SK-N-SH (cell line): Measurements from ENCODE around the gene RNF214. TPM values are rescaled to one million over a fixed set of nuclear protein-coding genes. Genes with fewer than 3 reads are reported as not detected.

Source experiments
- CTCF ChIA-PET: fragments of 300-600, 350-600 bp; formaldehyde crosslinking; extraction: SDS; loops from one replicate; lab custom pipeline; 2021; lab: Yijun Ruan, JAX
- POLR2A ChIA-PET: fragments of 350-600 bp; sonication (Branson Sonifier 250); formaldehyde crosslinking; extraction: SDS; loops from one replicate; lab custom pipeline; 2020; ENCODE audit warnings: antibody characterized with exemption, inconsistent platforms; lab: Yijun Ruan, JAX
- DNase-seq: peaks from one replicate; pipeline ENCODE4 v3.0.0; 2012
- H2AFZ ChIP-seq: fragments of 200-600 bp; sonication (generic); 2 replicates; pipeline ENCODE4 v1.8.1; 2016; ENCODE audit warnings: antibody characterized with exemption, mild to moderate bottlenecking, low read depth
- H3F3A ChIP-seq: fragments of 200-600 bp; sonication (generic); replicated peaks from 2 replicates; pipeline ENCODE3; 2016; ENCODE audit warnings: antibody characterized with exemption, mild to moderate bottlenecking; ENCODE audit not compliant: insufficient read depth
- H3K27ac ChIP-seq, 2 experiments: fragments of 200-500 bp in 1 of 2; fragments of 200-600 bp in 1 of 2; sonication (Bioruptor generic) in 1 of 2; sonication (generic), shearing (Covaris generic) in 1 of 2; 2 replicates each; pipeline versions ENCODE4 v1.5.1 to v1.6.1; 2014 to 2016; ENCODE audit warnings: low read depth in 2 of 2, inconsistent platforms in 1 of 2, low read length in 1 of 2, mild to moderate bottlenecking in 1 of 2, mixed read lengths in 1 of 2
- H3K27me3 ChIP-seq: fragments of 200-600 bp; sonication (generic), shearing (Covaris generic); 2 replicates; pipeline ENCODE4 v1.6.1; 2016; ENCODE audit warnings: mixed run types; ENCODE audit not compliant: insufficient read depth
- H3K36me3 ChIP-seq, 2 experiments: fragments of 200-500 bp in 1 of 2; fragments of 200-600 bp in 1 of 2; sonication (Bioruptor generic) in 1 of 2; sonication (generic) in 1 of 2; replicated peaks in 1 of 2; 2 replicates each; pipeline versions ENCODE3 to v1.5.1; 2014 to 2016; ENCODE audit warnings: low read length in 1 of 2, mild to moderate bottlenecking in 1 of 2; ENCODE audit not compliant: insufficient read depth in 2 of 2, control insufficient read depth in 1 of 2
- H3K4me1 ChIP-seq, 2 experiments: fragments of 200-500 bp in 1 of 2; fragments of 200-600 bp in 1 of 2; sonication (Bioruptor generic) in 1 of 2; sonication (generic), shearing (Covaris generic) in 1 of 2; 2 replicates each; pipeline versions ENCODE4 v1.5.1 to v1.6.1; 2014 to 2016; ENCODE audit warnings: low read depth in 1 of 2, low read length in 1 of 2, mixed run types in 1 of 2; ENCODE audit not compliant: insufficient read depth in 2 of 2, control insufficient read depth in 1 of 2
- H3K4me2 ChIP-seq: fragments of 200-600 bp; sonication (generic), shearing (Covaris generic); 2 replicates; pipeline ENCODE4 v1.6.1; 2017; ENCODE audit warnings: mixed run types
- H3K4me3 ChIP-seq, 2 experiments: fragments of 200-500 bp in 1 of 2; fragments of 200-600 bp in 1 of 2; sonication (Bioruptor generic) in 1 of 2; sonication (generic), shearing (Covaris generic) in 1 of 2; 2 replicates each; pipeline versions ENCODE4 v1.5.1 to v1.8.1; 2014 to 2016; ENCODE audit warnings: low read depth in 2 of 2, inconsistent platforms in 1 of 2, low read length in 1 of 2, mild to moderate bottlenecking in 1 of 2, mixed read lengths in 1 of 2, moderate library complexity in 1 of 2
- H3K79me2 ChIP-seq: fragments of 200-600 bp; sonication (generic); 2 replicates; pipeline ENCODE4 v1.8.1; 2017; ENCODE audit warnings: mild to moderate bottlenecking; ENCODE audit not compliant: insufficient read depth
- H3K9ac ChIP-seq: fragments of 200-600 bp; sonication (generic); 2 replicates; pipeline ENCODE4 v1.6.1; 2017; ENCODE audit warnings: mixed run types
- H3K9me2 ChIP-seq: fragments of 200-600 bp; sonication (generic); 2 replicates; pipeline ENCODE4 v1.6.1; 2017; ENCODE audit warnings: mixed run types
- H3K9me3 ChIP-seq: fragments of 200-600 bp; sonication (generic); 2 replicates; pipeline ENCODE4 v1.6.1; 2017; ENCODE audit warnings: mixed run types, mild to moderate bottlenecking, moderate library complexity
- H4K20me1 ChIP-seq: fragments of 200-600 bp; sonication (generic); 2 replicates; pipeline ENCODE4 v1.6.1; 2017; ENCODE audit warnings: mild to moderate bottlenecking, mixed run types; ENCODE audit not compliant: insufficient read depth
- CHD2 ChIP-seq: fragments of 150-350 bp; IDR thresholded peaks from 2 replicates; pipeline ENCODE4 v1.6.1; 2018; ENCODE audit warnings: low read length; ENCODE audit not compliant: partially characterized antibody
- ELF1 ChIP-seq: IDR thresholded peaks from 2 replicates; pipeline ENCODE4 v1.4.0; 2012
- EZH2phosphoT487 ChIP-seq: fragments of 200-600 bp; sonication (generic); IDR thresholded peaks from 2 replicates; pipeline ENCODE4 v1.6.1; 2017; ENCODE audit warnings: low read depth, mixed run types, mild to moderate bottlenecking, antibody characterized with exemption, moderate library complexity, borderline replicate concordance
- FOSL2 ChIP-seq: IDR thresholded peaks from 2 replicates; pipeline ENCODE4 v1.4.0; 2012; ENCODE audit warnings: low read depth, mild to moderate bottlenecking, moderate library complexity, borderline replicate concordance
- FOXJ3 ChIP-seq: sonication (generic); formaldehyde crosslinking; IDR thresholded peaks from 2 replicates; pipeline ENCODE4 v1.5.1; 2020; ENCODE audit warnings: mild to moderate bottlenecking, missing genetic modification reagents
- FOXM1 ChIP-seq: IDR thresholded peaks from 2 replicates; pipeline ENCODE4 v1.4.0; 2012; ENCODE audit warnings: low read depth, mild to moderate bottlenecking
- GATA2 ChIP-seq: sonication (generic); formaldehyde crosslinking; IDR thresholded peaks from 2 replicates; pipeline ENCODE4 v1.5.0; 2020; ENCODE audit warnings: mild to moderate bottlenecking, missing genetic modification reagents
- MEF2A ChIP-seq: IDR thresholded peaks from 2 replicates; pipeline ENCODE4 v1.4.0; 2012; ENCODE audit warnings: low read depth, borderline replicate concordance
- NFIC ChIP-seq: IDR thresholded peaks from 2 replicates; pipeline ENCODE4 v1.4.0; 2012; ENCODE audit warnings: borderline replicate concordance
- NRF1 ChIP-seq: IDR thresholded peaks from 2 replicates; pipeline ENCODE4 v1.6.1; 2012; ENCODE audit warnings: low read depth, mild to moderate bottlenecking, low read length
- POLR2AphosphoS5 ChIP-seq: IDR thresholded peaks from 2 replicates; pipeline ENCODE4 v1.6.1; 2012; ENCODE audit warnings: low read depth, low read length
- RAD21 ChIP-seq: IDR thresholded peaks from 2 replicates; pipeline ENCODE4 v1.6.1; 2012; ENCODE audit warnings: mild to moderate bottlenecking, low read length
- RFX5 ChIP-seq: IDR thresholded peaks from 2 replicates; pipeline ENCODE4 v1.6.1; 2012; ENCODE audit warnings: mild to moderate bottlenecking, improper control_type of control experiment, low read length
- SIN3A ChIP-seq: IDR thresholded peaks from 2 replicates; pipeline ENCODE4 v1.6.1; 2012; ENCODE audit warnings: low read depth, mild to moderate bottlenecking, low read length, moderate library complexity, borderline replicate concordance
- YY1 ChIP-seq: IDR thresholded peaks from 2 replicates; pipeline ENCODE4 v1.4.0; 2012; ENCODE audit warnings: low read depth, mild to moderate bottlenecking
- WGBS: methylation state at CpG from one replicate; pipeline ENCODE4 v1.1.6; 2017; ENCODE audit warnings: low lambda C conversion rate; 5-methylcytosine and 5-hydroxymethylcytosine counted together
- polyA plus RNA-seq, 3 experiments: library from polyadenylated mRNA; depleted of rRNA; stranded (reverse); fragments of >200 nt; gene quantifications; 2 replicates each; pipeline ENCODE4 v1.2.3, GENCODE V29; 2012
- TF ChIP-seq, protein P1 (sequence below): IDR thresholded peaks from 2 replicates; pipeline ENCODE4 v1.6.1; 2012; ENCODE audit warnings: mild to moderate bottlenecking, low read depth, low read length, moderate library complexity
- TF ChIP-seq, protein P2 (sequence below): IDR thresholded peaks from 2 replicates; pipeline ENCODE4 v1.4.0; 2012; ENCODE audit warnings: low read depth
- TF ChIP-seq, protein P3 (sequence below): IDR thresholded peaks from 2 replicates; pipeline ENCODE4; 2012

RNF214 gene
- polyA plus RNA-seq, 1 of the 3 experiments (the other 2 are of a cell fraction): 15.4 TPM

DNA sequence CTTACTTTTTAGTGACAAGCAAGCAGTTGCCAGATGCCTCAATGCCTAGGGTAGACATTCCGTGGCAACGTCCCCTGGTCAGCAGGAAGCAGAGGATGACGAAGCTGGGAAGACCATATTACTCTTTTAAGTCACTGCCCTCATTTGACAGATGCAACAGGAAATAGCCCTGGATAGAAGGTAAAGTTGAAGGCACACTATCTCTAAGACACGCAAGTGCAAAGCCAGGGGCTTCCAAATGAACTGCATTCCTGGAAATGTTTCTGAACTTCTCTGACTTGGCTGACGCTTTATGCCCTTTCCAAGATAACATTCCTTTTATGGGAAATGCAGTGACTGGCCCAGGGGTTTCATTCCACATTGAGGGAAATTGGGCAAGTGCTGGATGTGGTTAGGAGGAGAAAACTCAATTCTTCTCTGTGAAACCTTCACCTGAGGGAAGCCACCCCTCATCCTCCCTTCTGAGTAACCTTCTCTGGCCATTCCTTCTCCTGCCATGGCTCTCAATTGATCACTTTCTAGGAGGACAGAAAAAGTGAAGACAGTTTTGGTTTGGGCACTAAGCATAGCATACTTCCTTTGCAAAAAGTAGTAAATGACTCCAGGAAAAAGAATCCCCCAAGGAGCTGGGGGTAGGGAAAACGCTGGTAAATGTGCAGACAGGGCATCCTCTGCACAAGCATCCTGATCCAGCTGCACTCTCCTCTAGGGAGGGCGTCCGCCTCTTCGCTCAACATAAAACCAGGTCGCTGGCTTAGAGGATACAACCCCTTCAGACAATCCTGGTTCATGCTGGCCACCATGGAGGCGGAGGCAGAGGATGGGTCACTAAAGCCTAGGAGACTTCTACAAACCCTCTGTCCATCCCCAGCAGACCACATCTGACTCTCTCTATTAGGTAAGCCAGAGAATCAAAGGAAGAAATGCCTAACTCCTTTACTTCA is 15.1 kb upstream of the RNF214 start:
- H3F3A ChIP-seq: peaks cover 5% of the 10 kb centered on the region
- ChIA-PET CTCF (interaction anchor here (1.6 to 2.2 kb wide), 3 partner anchors 9 to 36 kb away, joined by 5 to 13 read pairs (median 6); no protein-coding TSS in a partner anchor), POLR2A (no interaction called here)
- no peak overlapping the region for H3K9ac ChIP-seq
- peaks cover 2 to 11% of the 10 kb centered on the region in 2 experiments; a peak in 2 of 4 replicates for H3K4me1 ChIP-seq
- H3K27ac ChIP-seq: no peak overlapping the region
- H3K27me3 ChIP-seq: no peaks in the 10 kb centered on the region
- no peaks in the 10 kb centered on the region for H3K79me2 ChIP-seq
- H3K9me2 ChIP-seq: no peaks in the 10 kb centered on the region
- DNase-seq: no peak
- peaks cover 18 to 55% of the 10 kb centered on the region in 2 experiments for H3K36me3 ChIP-seq
- no peak overlapping the region for H3K4me3 ChIP-seq
- no peak overlapping the region for H3K4me2 ChIP-seq
- no peak overlapping the region for H2AFZ ChIP-seq
- 82% methylated on average over 11 of the region's 11 CpGs for WGBS
- no peaks in the 10 kb centered on the region for H3K9me3 ChIP-seq
- no peaks in the 10 kb centered on the region for H4K20me1 ChIP-seq
- TF ChIP-seq SIN3A (no peak), ELF1 (no peak), FOXM1 (no peak), MEF2A (no peak), RFX5 (no peak), NFIC (no peak), FOSL2 (no peak), NRF1 (no peak), POLR2AphosphoS5 (no peak), FOXJ3 (no peak), YY1 (no peak), GATA2 (no peak), RAD21 (no peak), CHD2 (no peak), EZH2phosphoT487 (no peak)
- TF ChIP-seq, protein P1, sequence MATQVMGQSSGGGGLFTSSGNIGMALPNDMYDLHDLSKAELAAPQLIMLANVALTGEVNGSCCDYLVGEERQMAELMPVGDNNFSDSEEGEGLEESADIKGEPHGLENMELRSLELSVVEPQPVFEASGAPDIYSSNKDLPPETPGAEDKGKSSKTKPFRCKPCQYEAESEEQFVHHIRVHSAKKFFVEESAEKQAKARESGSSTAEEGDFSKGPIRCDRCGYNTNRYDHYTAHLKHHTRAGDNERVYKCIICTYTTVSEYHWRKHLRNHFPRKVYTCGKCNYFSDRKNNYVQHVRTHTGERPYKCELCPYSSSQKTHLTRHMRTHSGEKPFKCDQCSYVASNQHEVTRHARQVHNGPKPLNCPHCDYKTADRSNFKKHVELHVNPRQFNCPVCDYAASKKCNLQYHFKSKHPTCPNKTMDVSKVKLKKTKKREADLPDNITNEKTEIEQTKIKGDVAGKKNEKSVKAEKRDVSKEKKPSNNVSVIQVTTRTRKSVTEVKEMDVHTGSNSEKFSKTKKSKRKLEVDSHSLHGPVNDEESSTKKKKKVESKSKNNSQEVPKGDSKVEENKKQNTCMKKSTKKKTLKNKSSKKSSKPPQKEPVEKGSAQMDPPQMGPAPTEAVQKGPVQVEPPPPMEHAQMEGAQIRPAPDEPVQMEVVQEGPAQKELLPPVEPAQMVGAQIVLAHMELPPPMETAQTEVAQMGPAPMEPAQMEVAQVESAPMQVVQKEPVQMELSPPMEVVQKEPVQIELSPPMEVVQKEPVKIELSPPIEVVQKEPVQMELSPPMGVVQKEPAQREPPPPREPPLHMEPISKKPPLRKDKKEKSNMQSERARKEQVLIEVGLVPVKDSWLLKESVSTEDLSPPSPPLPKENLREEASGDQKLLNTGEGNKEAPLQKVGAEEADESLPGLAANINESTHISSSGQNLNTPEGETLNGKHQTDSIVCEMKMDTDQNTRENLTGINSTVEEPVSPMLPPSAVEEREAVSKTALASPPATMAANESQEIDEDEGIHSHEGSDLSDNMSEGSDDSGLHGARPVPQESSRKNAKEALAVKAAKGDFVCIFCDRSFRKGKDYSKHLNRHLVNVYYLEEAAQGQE: no peak
- TF ChIP-seq, protein P2, sequence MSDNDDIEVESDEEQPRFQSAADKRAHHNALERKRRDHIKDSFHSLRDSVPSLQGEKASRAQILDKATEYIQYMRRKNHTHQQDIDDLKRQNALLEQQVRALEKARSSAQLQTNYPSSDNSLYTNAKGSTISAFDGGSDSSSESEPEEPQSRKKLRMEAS: no peak
- TF ChIP-seq, protein P3, sequence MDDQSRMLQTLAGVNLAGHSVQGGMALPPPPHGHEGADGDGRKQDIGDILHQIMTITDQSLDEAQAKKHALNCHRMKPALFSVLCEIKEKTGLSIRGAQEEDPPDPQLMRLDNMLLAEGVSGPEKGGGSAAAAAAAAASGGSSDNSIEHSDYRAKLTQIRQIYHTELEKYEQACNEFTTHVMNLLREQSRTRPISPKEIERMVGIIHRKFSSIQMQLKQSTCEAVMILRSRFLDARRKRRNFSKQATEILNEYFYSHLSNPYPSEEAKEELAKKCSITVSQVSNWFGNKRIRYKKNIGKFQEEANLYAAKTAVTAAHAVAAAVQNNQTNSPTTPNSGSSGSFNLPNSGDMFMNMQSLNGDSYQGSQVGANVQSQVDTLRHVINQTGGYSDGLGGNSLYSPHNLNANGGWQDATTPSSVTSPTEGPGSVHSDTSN: no peak
